Right renal pelvis (tissue), 4 donors: Measurements from ENCODE around the gene SCN3A. TPM values are rescaled to one million over a fixed set of nuclear protein-coding genes. Genes with fewer than 3 reads are reported as not detected.

Experiments
- DNase-seq, 4 donors: peaks; one replicate each; pipeline ENCODE4 v3.0.0-alpha.2; 2013; ENCODE audit warnings: low read depth in 4 of 4, low spot score in 3 of 4, missing footprints in 1 of 4
- polyA plus RNA-seq, 4 donors: library from polyadenylated mRNA; unstranded; fragments of 120-200 nt; gene quantifications; one replicate each; pipeline ENCODE4 v1.2.1, GENCODE V29; 2013; ENCODE audit not compliant: insufficient read length in 4 of 4

Gene SCN3A
- polyA plus RNA-seq, 4 donors, result 0.25 to 0.84 (median 0.44) TPM

DNA sequence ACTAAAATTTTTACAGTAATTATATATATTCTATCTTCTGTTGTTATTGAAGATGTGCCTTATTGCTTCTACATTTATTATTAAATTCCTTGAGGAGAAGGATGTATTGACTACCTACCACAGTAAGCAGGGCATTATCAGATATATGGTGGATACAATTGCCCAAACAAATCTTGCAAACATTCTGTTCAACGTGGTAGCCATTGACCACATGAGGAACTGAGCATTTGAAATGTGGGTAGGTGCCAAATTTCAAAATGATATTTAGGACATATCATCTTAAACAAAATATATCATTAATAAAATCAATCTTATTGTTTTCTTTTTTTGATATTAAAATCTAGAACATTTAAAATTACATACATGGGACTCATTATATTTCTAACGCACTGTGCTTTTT, 11.1 kb downstream of the SCN3A start:
- no peak for DNase-seq

DNA sequence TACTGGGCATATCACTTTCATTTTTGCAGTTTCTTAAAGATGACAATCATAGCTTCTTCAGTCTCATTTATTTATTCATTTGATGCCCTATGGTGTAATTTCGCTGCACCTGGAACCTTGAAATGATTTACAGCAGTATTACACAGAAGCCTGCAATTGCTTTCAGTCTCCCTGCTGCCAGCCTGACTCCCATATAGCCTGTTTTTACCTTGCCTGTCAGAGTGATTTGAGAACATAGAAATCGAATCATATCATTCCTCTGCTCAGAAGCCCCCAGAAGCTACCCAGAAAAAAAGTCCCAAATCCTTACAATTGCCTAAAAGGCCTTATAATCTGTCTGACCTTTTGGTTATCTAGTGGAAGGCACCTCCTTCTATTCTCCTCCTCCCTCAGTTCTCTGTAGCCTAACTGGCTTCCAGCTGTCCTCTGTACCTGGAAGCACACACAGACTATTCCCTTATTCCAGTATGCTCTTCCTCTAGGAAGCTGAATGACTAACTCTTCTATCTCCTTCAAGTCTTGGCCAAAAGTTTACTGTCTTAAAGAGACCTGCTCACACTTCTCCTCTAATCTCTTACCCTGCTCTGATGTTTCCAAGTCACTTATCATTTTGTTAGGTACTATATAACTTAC, 12.6 kb downstream of the SCN3A start:
- DNase-seq, result no peak

DNA sequence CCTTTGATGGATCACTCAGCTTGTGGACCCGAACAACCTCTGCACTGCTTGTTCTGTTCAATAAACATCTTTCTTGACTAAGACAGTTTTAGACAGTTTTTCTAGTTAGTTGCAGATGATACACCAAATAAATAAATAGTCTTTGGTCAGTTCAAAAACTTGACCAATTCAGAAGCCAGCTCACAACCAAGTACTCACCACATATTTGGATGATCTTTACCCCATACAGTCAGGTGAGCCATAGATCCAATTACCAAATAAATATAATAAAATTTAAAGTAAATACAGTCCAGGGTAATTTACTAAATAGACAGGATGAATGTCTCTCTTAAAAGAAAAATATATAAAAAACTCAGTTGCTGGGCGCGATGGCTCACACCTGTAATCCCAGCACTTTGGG, 18.2 kb downstream of the SCN3A start:
- no peak for DNase-seq

DNA sequence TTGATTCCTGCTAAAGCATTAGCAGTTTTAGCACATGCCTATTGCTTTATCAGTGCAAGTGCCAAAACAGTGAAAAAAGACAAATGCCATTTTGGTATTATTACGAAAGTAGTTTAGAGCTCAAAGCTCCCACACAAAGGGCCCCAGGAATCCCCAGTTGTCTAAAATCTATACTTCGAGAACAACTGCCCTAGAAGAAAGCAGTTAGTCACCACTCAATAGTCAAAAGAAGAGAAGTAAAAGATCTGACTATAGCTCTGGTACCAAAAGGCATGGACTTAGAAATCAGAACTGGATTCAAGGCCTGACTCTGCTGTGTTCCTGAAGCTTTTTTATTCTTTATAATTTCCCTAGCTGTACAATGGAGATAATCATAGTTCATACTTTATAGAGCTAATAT, 21.8 kb downstream of the SCN3A start:
- DNase-seq, result no peak

DNA sequence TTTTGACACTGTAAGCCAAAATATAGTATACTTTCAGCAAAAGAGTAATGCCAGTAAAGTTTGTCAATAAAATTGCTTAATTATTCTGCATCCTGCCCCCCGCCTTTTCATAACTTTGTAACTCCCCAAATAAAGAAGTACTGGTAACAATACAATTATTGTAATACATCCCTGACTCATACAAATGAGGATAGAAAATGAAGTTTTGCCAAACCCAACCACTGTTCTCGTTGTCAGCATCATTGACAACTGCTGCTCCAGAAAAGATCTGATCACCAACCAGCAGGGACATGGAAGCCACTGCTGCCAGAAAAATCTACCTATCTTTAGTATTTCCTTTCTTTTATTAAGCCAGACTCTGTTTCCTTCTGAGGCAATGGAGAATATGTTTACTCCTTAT, 27.1 kb downstream of the SCN3A start:
- DNase-seq, result no peak

DNA sequence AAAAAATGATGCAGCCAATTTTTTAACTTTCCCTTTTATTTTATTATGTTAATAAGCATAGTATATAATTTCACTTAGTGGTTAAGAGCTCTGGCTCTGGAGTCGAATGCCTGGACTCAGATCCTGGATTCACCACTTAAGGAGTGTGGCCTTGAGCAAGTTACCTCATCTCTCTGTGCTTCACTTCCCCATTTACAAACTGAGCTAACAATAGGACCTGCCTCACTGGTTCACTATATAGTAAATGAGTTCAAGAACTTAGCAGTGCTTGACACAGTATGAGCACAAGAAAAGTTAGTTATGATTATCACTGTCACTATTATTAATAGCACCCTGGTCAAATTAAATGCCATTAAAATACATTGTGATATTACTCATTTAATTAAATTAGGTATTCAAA, 30.6 kb downstream of the SCN3A start:
- no peak for DNase-seq

DNA sequence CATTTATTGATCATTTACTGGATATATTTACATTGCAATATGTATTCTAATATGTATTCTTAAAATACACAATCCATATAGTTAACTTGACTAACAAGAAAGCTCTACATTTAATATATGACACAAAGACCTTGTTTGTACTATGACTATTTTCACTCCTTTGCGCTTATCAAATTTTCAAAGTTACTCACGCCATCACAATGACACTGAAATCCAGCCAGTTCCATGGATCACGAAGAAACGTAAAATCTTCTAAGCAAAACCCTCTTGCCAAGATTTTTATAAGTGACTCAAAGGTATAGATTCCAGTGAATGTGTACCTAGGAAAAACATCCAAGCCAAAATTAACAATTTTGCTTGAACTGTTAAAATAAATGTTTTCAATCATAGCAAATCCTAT, 39.6 kb downstream of the SCN3A start:
- no peak for DNase-seq

DNA sequence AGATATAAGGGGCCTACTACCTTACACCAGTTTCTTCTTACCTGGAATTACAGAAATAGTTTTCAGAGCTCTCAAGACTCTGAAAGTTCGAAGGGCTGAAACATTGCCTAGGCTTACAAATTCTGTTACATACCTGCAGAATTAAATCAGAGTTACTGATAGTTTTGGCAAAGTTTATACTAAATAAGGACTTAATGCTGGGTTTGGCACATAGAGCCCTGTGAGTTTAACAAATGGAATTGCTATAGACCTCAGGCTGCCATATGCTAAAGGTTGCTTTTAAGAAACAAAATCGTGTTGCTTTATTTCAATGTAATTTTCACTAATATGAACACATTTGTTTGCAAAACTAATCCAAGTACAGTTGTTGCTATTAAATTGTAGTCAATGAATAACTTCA, 40.1 kb downstream of the SCN3A start:
- DNase-seq, result no peak

DNA sequence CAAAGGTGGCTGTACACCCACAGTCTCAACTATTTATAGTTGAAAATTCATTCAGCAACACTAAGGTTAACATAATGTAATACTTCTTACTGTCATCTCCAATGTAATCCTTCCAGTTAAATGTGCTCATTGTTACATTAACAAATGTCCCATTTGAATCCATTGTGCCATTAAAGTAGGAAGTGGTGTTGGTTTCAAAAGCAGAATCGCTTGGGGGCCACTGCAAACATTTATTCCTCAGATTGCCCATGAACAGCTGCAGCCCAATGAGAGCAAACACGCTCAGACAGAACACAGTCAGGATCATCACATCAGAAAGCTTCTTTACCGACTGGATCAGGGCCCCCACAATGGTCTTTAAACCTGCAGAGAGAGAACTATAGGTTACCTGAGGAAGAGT, 41.4 kb downstream of the SCN3A start:
- DNase-seq, result no peak

DNA sequence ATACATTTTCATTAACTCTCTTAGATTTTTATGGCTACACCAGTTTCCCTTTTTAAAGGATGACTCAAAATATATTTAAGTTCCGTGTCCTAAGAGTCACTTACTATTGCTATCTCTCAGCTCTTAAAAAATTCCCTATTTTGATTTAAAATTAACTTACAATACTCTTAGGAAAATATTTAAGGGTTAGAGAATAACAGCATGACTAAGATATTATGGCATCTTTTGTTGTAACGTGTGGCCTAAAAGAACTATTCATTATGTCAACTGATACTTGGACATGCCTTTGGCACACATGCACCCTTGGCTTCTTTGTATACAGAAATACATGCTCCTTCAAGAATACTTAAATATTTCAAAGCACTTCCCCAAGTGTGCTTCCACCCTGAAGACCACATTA, 42.3 kb downstream of the SCN3A start:
- DNase-seq, result no peak

DNA sequence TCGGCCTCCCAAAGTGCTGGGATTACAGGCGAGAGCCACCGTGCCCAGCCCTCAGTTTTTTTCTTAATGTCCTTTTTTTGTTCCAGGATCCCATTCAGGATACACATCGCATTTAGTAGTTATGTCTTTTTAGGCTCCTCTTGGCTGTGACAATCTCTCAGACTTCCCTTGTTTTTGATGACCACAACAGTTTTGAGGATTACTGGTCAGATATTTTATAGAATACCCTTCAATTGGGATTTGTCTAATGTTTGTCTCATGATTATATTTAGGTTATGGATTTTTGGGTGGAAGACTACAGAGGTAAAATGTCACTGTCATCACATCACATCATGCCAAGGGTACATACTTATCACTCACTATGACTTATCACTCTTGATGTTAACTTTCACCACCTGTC, 46.7 kb downstream of the SCN3A start:
- DNase-seq, result no peak

DNA sequence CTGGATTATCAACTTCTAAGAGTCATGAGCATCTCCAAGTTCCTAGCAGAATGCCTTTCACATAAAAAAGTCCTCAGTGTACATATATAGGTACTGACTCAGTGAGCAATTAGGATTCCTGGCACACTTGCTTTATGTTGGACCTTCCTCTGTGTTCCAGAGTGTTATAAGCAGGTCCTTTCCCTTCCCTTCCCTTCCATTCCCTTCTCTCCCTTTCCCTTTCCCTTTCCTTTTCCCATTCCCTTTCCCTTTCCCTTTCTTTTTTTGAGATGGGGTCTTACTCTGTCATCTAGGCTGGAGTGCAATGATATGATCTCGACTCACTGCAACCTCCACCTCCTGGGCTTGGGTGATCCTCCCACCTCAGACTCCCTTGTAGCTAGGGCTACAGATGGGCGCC, 48.7 kb downstream of the SCN3A start:
- no peak for DNase-seq

DNA sequence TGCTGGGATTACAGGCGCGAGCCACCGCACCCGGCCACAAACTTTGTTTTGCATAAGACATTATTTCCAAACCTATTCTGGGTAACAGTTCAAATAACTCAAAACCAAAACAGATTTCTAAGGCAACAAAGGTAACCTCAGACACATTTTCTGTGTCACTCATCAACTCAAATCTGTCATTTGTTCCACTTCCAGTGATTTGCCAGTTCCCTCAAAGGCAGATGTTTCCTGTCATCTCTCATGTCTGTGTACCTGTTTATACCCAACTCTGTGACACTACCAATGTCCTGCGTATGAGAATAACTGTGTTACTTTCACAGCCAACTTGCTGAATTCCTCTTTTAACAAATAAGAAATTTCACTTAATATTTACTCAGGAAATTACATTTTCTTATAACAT, 54.4 kb downstream of the SCN3A start:
- DNase-seq, result no peak

DNA sequence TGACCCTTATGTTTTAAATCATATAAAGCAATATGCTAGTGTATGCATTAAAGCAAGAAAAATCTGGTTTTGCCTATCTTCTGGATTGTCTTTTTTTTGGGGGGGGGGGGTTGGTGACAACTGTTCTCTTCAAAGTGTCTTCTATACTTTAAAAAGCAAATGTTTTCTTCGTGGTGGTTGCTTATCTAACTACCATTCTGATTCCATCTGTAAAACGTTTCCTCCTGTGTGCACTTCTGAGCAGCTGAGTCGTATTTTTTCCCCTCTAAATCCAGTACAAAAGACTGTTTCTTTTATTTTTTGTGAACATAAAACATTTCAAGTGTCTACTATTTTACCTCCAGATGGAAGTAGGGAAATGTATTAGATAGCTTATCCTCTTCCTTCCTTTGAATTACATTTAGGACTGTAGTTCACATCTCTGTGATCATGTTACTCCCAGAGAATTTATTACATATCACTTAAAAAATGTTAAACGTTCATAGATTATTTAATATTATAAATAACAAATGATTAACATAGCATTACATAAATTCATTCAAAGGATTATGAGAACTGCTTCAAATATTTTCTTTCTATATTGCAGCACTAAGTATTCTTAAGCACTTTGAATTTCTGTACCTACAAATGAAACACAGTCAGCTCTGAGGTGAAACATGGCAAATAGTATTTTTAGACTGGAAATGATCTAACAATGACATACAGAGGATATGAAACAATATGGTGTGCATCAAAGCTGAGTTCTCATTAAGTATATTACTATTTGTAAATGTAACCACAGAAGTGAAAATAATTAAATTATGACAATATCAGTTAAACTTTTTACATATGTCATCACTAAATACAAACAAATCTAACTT, 56.4 kb downstream of the SCN3A start:
- no peak for DNase-seq

DNA sequence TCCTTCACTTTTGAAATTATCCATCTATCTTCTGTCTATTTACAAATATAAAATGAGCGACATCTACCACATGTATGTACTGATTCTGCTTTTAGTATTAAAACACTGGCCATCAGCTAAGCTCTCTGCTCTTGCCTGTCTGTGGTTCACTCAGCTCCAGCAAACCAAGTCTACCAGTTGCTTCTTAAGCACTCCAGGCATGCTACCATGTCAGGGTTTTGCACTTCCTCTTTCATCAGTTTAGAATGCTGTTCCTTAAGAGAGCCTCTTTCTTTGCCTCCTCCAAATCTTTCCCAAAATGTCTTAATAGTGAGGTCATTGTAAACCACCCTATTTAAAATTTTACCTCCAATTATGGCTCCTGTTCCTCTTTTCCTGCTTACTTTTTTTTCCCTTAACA, 59.5 kb downstream of the SCN3A start:
- no peak for DNase-seq

DNA sequence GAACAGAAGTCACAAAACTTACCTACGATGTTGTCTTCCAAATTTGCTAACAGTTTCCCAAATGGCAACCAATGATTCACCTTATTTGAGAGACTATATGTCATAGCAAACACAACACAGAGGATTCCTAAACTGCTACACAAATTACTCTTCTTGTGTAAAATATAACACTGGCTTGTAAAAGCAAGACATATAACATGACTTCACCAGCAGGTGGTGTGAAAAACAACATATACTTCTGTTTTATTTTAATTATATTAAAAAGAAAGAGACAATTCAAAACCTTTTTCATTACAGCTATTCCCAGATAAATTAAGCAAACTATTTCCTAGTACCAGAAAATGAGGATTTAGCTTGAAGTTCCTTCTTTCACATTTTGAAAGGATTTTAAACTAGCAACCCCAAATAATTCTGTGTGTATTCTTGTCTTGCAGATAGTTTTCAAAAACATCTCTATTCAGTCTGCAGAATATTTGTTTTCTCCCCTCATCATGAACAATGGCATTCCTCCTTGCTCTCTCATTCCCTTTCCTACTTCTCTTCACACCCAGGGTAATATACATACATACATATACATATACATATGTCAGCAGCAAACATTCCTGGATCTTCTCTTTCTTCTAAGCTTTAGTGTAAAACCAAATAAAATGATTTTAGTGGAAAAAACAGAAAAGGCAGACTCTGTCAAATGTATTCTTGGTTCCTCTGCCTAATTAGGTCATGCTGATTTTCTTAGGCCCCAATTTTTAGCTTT, 62.1 kb downstream of the SCN3A start:
- no peak for DNase-seq

DNA sequence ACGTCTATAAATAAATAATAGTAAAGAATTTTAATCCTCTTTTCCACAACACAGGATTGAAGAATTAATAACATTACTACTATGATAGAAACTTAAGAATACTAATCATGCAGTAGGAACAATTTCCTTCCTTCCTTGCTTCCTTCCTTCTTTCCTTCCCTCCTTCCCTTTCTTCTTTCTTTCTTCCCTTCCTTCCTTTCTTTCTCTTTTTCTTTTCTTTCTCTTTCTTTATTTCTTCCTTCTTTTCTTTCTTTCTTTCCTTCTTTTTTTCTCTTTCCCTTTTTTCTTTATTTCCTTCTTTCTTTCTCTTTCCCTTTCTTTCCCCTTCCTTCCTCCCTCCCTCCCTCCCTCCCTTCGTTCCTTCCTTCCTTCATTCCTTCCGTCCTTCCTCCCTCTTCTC, 77.6 kb downstream of the SCN3A start:
- DNase-seq, result no peak

DNA sequence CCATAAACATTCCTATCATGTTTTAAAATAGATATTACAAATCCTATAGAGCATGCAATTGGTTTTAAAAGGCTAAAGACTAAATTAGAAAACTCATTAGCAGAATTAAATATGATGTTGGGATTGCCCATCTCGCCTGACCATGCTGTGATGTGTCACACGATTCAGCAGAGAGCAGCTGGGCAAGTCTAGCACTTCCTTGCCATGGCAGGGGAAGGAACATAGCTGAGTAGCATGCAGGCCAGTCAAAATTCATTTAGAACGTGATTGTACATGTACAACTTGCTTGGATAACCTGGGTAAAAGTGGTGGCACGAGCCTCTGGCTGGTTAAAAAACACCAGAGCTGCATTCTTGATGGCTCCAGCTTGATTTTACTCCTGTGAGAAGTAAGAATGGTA, 81.3 kb downstream of the SCN3A start:
- DNase-seq, result no peak

DNA sequence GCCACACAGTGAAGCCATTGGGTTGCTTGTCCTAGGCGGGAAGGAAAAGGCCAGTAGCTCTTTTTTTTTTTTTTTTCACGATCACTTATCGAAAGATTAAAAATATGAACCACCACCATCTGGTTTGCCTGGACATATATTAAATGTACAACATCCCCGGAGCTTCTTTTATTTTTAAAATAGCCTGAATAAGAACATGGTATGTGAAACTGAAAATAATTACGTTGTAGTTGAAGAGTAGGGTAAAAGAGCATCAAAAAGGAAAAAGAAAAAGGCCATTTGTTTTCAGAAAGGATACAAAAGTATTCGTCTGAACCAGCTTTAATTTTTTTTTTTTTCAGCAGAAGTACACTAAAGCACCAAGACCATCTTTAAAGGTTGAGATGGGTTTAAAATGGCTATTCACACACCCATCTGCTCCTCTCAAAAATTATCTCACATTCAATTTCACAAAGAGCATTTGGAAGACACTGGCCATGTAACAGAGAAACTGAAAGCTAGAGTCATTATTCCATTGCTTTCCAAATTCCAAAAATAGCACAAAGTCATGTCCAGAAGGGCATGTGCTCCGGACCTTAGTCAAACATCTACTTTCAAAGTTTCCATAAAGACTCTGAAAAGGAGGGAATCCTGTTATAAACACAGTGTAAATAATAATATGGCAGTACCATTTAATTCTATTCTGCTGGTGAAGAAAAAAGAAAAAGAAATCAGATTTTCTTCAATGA, 82.9 kb downstream of the SCN3A start:
- no peak for DNase-seq

DNA sequence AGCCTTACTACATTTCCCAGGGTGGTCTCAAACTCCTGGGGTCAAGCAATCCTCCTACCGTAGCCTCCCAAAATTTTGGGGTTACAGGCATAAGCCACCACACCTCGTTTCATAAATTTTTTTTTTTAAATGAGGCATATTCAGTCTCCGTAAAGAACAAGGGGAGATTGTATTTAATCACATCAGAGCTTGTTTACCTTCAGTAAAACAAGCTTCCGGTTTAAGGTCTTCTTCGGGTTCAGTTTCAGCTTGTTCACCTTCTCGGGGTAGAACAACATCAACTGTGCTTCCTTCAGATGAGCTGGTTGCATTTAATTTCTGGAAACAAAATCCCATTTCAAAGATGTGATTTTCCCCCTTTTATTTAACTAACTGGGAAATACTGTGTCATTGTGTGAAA, 88.6 kb downstream of the SCN3A start:
- no peak for DNase-seq

DNA sequence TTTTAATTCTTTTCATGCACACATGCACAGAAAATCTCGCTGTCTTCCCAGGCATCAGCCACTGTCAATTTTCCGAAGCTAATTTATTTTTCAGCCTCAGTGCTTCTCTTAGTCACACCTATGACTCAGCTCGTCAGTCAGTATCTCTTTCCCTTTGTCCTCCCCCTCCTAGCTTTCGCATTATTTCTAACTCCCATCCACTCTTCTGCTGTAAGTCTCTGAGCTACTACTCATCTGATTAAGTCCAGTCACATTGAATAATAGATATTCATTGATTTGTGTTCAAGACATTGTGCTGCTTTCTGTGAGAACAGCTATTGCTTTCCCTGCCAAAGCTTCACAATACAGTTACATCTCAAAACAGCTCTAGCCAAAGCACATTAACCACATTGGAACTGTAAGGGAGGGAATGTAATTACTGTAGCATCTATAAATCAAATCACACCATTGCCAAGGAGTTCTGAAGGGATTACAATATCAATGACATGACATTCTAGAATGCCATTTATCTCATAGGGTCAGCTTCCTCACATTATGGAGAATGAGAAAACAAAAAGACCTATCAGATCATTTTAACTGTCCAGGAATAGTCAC, 89.4 kb downstream of the SCN3A start:
- DNase-seq, result no peak
